Activated T-cell treated with anti-CD3 and anti-CD28 coated beads for 1 hour (primary cell): ENCODE results near the gene MMD2.

Experiments
- DNase-seq: peaks from one replicate; pipeline ENCODE4 v3.0.0-alpha.2; 2020; ENCODE audit warnings: low read depth

MMD2 gene

GRCh38 chr7:4868493-4868892 lies 90.5 kb downstream of the MMD2 start:
- no peak for DNase-seq

- no peak for DNase-seq
Observed at GRCh38 chr7:4866528-4867496, 92.2 kb downstream of the MMD2 start.

DNA sequence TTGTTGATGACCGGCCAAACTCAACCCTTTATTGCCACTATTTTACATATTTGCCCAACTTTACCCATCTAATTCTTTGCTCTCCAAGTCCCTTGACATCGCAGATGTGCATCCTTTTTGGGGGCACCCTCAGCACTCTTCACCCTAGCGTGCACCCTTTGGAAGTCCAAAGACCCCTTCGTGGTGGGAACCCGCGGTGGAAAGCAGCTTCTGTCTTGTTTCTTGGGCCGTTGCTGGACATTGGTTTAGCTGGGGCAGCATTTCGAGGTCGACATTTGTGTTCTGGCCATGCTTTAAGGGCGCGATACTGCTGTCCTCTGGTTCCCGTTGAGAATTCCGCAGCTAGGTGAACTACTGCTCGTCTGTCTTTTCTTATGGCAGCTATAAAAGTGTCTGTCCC lies 96.8 kb downstream of the MMD2 start:
- no peak for DNase-seq

DNA sequence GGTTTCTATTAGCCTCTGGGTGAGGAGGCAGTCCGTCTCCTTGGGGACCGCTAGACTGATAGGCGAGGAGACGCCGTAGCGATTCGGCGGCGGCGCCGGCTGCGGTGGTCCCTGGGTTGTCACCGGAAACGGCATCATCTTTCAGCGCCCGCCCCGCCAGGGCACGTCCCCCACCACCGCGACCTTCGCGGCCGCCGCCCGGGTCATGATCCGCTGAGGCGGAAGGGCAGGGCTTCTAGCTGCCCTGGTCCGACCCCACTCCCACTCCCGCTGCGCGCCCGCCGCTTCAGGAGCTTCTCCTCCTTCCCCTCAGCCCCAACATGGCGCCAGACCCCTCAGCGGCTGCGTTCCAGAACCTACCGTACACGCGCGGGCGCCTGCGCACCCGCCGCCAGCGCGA lies 97.3 kb downstream of the MMD2 start, which contains the start of gene PAPOLB:
PAPOLB (minus strand) TSS at position 358 of the 400 bp plus-strand sequence; CDS start at position 138, 220 bp downstream.
- DNase-seq = no peak

GRCh38 chr7:4861227-4861626 lies 97.8 kb downstream of the MMD2 start:
- DNase-seq = no peak

DNA sequence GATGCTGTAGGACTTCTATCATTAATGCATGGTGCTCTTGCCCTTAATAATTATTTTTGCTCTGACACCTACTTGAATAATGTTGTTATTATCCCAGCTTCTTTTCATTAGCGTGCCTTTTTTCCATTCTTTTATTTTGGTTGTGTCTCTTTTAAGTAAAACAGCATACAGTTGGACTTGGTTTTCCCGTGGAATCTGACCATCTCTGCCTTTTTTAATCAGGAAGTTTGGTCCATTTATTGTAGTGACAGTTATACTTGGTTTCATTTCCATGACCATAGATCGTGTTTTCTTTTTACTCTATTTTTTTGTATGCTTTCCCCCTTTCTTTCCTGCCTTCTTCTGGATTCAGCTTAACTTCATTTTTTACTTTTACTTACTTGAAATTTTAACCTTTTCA lies 101.8 kb downstream of the MMD2 start:
- DNase-seq = no peak

DNA sequence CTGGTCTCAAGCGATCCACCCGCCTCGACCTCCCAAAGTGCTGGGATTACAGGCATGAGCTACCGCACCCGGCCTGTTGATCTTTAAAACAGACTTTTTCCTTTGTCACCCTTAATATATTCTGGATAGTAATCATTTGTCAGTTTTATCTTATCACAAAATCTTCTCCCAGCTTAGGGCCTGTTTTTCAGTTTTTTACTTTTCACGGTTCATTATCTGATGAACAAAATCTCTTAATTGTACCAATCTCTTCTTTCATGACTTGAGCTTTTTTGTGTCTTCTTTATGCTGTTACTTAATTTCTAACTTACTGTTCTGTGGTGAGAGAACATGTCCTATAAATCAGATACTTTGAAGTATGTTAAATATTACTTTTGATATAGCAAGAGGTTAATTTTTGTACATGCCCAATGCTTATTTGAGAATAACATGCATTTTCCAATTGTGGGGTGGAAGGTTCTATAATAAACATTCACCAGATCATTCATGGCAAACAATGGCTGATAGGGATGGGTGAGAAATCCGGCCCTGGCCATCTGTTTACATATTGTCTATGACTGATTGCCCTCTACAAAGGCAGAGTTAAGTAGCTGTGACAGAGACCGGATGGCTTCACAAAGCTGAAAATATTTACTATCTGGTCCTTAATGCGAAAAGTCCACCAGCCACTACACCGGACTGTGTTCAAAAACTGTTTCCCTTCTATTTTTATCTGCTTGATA lies 102.5 kb downstream of the MMD2 start:
- no peak for DNase-seq
